ENCODE measurements around the gene RBMS3. TPM values are rescaled to one million over a fixed set of nuclear protein-coding genes. Genes with fewer than 3 reads are reported as not detected.

The RBMS3 gene
- total and polyA plus RNA-seq, 2 donors (not counting 1 experiment from before 2014, with no cell fraction given): 26.9 to 68.4 TPM

DNA sequence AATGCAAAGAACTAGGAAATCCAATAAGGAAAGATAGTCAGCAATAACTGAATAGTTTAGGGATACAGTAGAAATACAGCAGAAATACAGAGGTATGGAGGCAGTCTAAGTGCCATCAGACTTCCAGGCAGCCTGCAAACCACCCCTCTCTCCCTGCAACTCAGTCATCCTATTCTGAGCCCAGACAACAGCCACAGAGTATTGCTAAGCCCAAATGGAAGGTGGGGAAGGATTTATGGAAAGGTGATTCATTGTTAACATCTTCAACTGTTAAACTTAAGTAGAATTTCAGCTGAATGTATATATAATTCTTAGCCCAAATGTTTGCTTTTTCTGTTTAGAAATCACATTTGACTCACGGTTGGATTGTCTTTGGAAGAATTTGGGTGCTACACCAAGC is 300.4 kb downstream of the RBMS3 start:
- no peak for DNase-seq (ENCODE audit: low read depth in 2 of 2)
- H3K9ac ChIP-seq (ENCODE audit: insufficient read depth, low read length): no peak overlapping the region

GRCh38 chr3:29582273-29582672 is 301.4 kb downstream of the RBMS3 start:
- H4K20me1 ChIP-seq (ENCODE audit: control insufficient read depth, extremely low read depth, insufficient read depth, low read length): no peaks in the 10 kb centered on the region
- no peak overlapping the region for H3K27ac ChIP-seq (ENCODE audit: insufficient read depth, low read length)
- H3K79me2 ChIP-seq (ENCODE audit: control insufficient read depth, insufficient read depth, low read length): no peaks in the 10 kb centered on the region
- H3K27me3 ChIP-seq (ENCODE audit: control insufficient read depth, insufficient read depth, low read length): no peaks in the 10 kb centered on the region
- no peaks in the 10 kb centered on the region for H3K4me1 ChIP-seq (ENCODE audit: control insufficient read depth, extremely low read depth, insufficient read depth, low read length)
- no peak for DNase-seq (ENCODE audit: low read depth in 2 of 2)
- H3K4me2 ChIP-seq (ENCODE audit: extremely low read depth, insufficient read depth, low read length): no peak overlapping the region
- TF ChIP-seq EZH2 (IDR thresholded peaks at IDR 0.05; ENCODE audit: low read length, missing control alignments) (no peak), CTCF (conservative IDR thresholded peaks at IDR 0.05 in 1 of 2, IDR thresholded peaks at IDR 0.05 in 1 of 2; ENCODE audit: low read depth in 1 of 2, low read length in 2 of 2) (no peak)
- no peak overlapping the region for H3K4me3 ChIP-seq (replicated peaks in 1 of 4; ENCODE audit: control extremely low read depth in 1 of 4, insufficient read depth in 1 of 4, low read depth in 3 of 4, low read length in 4 of 4)
- H3K36me3 ChIP-seq (ENCODE audit: control insufficient read depth, insufficient read depth, low read length): no peaks in the 10 kb centered on the region
- no peak overlapping the region for H2AFZ ChIP-seq (ENCODE audit: low read length)
- no peak overlapping the region for H3K9ac ChIP-seq (ENCODE audit: insufficient read depth, low read length)
- no peaks in the 10 kb centered on the region for H3K9me3 ChIP-seq (ENCODE audit: control insufficient read depth, insufficient read depth, low read depth, low read length)

More for the DNA sequence above, 300.4 kb downstream of the RBMS3 start:
- TF ChIP-seq CTCF (conservative IDR thresholded peaks at IDR 0.05 in 1 of 2, IDR thresholded peaks at IDR 0.05 in 1 of 2; ENCODE audit: low read depth in 1 of 2, low read length in 2 of 2): no peak
- TF ChIP-seq EZH2 (IDR thresholded peaks at IDR 0.05; ENCODE audit: low read length, missing control alignments): no peak
- Histone ChIP-seq H3K27ac (ENCODE audit: insufficient read depth, low read length) (no peak overlapping the region), H3K4me2 (ENCODE audit: extremely low read depth, insufficient read depth, low read length) (no peak overlapping the region), H4K20me1 (ENCODE audit: control insufficient read depth, extremely low read depth, insufficient read depth, low read length) (no peaks in the 10 kb centered on the region), H3K36me3 (ENCODE audit: control insufficient read depth, insufficient read depth, low read length) (no peaks in the 10 kb centered on the region), H2AFZ (ENCODE audit: low read length) (no peak overlapping the region), H3K27me3 (ENCODE audit: control insufficient read depth, insufficient read depth, low read length) (no peaks in the 10 kb centered on the region), H3K4me3 (replicated peaks in 1 of 4; ENCODE audit: control extremely low read depth in 1 of 4, insufficient read depth in 1 of 4, low read depth in 3 of 4, low read length in 4 of 4) (no peak overlapping the region), H3K9me3 (ENCODE audit: control insufficient read depth, insufficient read depth, low read depth, low read length) (no peaks in the 10 kb centered on the region), H3K4me1 (ENCODE audit: control insufficient read depth, extremely low read depth, insufficient read depth, low read length) (no peaks in the 10 kb centered on the region), H3K79me2 (ENCODE audit: control insufficient read depth, insufficient read depth, low read length) (no peaks in the 10 kb centered on the region)

DNA sequence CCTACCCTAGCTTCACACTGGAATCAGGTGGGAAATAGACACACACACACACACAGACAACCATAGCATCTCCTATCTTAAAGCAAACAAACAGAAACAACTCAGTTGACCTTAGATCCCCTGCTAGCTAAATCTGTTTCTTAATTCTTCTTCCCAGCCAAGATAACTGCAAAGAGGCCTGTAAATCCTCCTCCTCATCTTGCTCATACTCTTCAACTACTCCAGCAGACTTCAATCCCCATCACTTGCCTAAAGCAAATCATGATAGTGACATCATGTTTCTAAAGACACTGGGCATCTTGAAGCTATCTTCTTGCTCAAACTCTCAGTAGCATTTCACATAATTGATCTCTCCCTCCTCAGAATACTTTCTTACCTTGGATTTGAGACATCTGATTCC is 303.0 kb downstream of the RBMS3 start:
- Histone ChIP-seq H3K9ac (ENCODE audit: insufficient read depth, low read length) (no peak overlapping the region), H2AFZ (ENCODE audit: low read length) (no peak overlapping the region), H3K9me3 (ENCODE audit: control insufficient read depth, insufficient read depth, low read depth, low read length) (no peaks in the 10 kb centered on the region), H3K79me2 (ENCODE audit: control insufficient read depth, insufficient read depth, low read length) (no peaks in the 10 kb centered on the region), H3K4me1 (ENCODE audit: control insufficient read depth, extremely low read depth, insufficient read depth, low read length) (no peaks in the 10 kb centered on the region), H4K20me1 (ENCODE audit: control insufficient read depth, extremely low read depth, insufficient read depth, low read length) (no peaks in the 10 kb centered on the region), H3K4me2 (ENCODE audit: extremely low read depth, insufficient read depth, low read length) (no peak overlapping the region), H3K27ac (ENCODE audit: insufficient read depth, low read length) (no peak overlapping the region), H3K36me3 (ENCODE audit: control insufficient read depth, insufficient read depth, low read length) (no peaks in the 10 kb centered on the region), H3K4me3 (replicated peaks in 1 of 4; ENCODE audit: control extremely low read depth in 1 of 4, insufficient read depth in 1 of 4, low read depth in 3 of 4, low read length in 4 of 4) (no peak overlapping the region), H3K27me3 (ENCODE audit: control insufficient read depth, insufficient read depth, low read length) (no peaks in the 10 kb centered on the region)
- no peak for DNase-seq (ENCODE audit: low read depth in 2 of 2)
- TF ChIP-seq CTCF (conservative IDR thresholded peaks at IDR 0.05 in 1 of 2, IDR thresholded peaks at IDR 0.05 in 1 of 2; ENCODE audit: low read depth in 1 of 2, low read length in 2 of 2): no peak
- TF ChIP-seq EZH2 (IDR thresholded peaks at IDR 0.05; ENCODE audit: low read length, missing control alignments): no peak
